GM19023 (cell line): ENCODE measurements around the gene SPON1.
"Not testable (repeated sequence)": the region's sequence is repeated elsewhere in the genome, so short reads cannot be mapped to it uniquely, and the experiment has no call there.

ENCODE experiments used
- ATAC-seq: cut with Tn5 transposase; IDR thresholded peaks from one replicate; pipeline ENCODE4 v1.9.1; 2021; ENCODE audit warnings: mild to moderate bottlenecking, moderate library complexity; ENCODE audit not compliant: unreplicated experiment

SPON1 gene

DNA sequence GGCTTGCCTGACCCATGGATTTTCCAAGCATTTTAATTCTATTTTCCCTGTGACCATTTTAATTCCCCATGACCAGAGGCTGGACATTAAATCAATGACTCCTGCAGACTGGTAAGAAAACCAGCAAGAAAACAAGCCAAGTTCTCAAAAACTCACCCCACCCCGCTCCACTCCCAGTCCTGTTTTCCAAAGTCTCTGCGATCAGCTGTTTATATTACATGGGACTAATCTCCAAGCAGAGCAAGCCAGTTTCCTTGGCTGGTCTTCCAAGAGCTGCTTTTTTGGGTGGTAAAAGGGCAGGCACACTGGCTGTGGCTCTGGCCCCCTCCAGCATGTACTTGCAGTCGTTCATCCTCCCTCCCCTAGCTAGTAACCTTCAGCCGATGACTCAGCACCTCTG lies 298.5 kb downstream of the SPON1 start:
- no peak for ATAC-seq

DNA sequence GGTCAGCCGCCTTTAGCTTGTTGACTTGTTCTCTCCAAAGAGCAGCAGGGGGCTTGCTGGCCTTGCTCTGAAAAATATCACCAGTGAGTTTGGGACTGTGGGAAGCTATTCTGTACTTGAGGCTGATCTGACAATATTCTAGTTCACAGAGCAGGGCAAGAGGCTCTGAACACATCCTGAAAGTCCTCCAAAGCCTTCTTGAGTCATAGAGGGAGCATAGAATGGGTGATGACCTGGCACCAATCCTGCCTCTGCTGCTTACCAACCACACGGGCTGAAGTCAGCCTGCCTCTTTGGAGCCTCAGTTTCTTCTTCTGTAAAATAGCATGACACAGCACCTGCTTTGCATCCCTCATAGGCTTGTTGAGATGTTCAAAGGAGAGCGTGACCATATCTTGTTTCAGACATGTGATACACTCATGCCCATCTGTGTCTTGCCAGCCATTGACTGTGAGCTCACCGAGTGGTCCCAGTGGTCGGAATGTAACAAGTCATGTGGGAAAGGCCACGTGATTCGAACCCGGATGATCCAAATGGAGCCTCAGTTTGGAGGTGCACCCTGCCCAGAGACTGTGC lies 299.8 kb downstream of the SPON1 start:
- no peak for ATAC-seq

DNA sequence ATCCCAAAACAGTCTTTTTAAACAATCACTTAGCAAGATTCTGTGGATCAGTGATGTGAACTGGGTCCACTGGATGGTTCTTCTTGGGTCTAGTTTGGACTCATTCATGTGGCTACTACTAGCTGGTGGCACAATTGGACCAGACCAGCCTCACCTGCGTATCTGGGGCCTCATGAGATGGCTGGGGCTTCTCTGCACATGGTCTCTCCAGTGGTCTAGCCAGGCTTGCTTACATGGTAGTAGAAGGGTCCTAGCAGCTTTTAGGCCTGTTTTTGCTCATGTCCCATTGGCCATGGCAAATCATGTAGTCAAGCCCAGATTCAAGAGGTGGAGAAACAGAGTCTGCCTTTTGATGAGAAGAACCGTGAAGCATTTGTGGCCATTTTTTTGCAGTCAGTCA lies 302.4 kb downstream of the SPON1 start:
- ATAC-seq: no peak

DNA sequence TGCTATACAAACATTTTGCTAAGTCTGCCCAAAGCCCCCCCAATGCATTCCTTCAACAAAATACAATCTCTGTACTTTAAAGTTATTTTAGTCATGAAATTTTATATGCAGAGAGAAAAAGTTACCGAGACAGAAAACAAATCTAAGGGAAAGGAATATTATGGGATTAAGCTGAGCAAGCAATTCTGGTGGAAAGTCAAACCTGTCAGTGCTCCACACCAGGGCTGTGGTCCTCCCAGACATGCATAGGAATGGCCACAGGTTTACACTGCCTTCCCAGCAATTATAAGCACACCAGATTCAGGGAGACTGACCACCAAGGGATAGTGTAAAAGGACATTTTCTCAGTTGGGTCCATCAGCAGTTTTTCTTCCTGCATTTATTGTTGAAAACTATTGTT lies 304.1 kb downstream of the SPON1 start:
- ATAC-seq: no peak

DNA sequence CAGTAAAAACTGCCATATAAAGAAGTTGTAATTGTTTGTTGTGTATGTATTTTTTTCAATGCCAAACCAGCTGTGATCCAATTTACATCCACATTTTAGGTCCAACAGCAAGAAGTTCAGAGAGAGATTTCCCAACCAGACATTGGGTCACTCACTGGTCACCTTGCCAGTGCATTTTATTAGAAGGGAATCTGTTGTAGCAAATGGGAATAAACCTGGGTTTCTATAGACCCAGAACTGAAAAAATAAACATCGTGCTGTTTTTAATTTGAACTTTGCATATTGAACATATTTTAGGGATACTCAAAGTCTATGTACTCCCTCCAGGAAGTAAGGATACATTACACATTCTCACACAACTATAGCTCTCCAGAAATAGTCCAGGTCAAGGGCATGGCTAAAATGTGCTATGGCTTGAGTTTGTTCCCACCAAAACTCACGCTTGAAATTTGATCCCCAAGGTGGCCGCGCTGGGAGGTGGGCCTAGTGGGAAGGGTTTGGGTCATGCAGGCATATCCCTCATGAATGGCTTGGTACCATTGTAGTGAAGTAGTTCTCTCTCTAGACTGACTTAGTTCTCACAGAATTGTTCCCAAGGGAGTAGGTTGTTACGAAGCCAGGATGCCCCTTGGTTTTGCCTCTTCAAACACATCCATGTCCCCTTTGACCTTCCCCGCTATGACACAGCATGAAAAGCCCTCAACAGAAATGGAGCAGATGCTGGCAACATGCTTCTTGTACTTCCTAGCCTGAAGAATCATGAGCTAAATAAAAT lies 305.5 kb downstream of the SPON1 start:
- no peak for ATAC-seq

DNA sequence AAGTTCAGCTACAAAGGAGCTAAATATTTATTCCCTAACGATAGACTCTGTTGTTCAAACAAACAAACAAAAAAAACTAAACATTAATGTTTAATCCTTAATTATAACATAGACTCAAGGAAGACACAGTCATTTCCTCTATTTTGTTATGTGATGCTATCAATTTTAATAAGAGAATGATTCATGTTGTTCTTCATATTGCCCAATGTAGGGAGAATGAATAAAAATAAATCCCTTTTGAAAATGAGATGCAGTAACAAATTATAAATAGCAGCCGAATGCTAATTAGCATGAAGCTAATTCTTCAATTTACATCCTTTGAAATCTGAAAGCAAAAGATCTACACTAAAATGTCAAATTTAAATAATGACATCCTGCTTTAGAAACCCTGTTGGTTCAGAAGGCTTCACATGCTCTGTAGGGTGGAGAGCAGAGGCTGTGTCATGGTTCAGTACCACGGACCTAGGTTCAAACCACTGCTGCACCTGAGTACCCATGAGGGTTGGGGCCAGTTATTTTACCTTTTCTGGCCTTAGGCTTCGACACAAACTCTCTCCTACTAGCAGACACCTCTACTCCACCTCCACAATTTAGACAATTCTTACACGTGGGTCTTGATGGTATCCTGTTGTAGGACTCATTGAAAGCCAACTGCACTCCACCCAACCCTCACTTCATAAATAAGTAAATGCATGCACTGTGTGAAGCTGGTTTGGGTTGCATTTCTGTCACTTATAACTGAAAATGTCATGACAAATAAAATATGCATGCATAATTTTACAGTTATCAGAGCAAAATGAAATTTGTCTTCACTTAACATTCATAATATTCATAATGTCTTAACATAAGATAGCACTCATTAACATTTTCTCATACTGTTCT lies 307.4 kb downstream of the SPON1 start:
- ATAC-seq: no peak

DNA sequence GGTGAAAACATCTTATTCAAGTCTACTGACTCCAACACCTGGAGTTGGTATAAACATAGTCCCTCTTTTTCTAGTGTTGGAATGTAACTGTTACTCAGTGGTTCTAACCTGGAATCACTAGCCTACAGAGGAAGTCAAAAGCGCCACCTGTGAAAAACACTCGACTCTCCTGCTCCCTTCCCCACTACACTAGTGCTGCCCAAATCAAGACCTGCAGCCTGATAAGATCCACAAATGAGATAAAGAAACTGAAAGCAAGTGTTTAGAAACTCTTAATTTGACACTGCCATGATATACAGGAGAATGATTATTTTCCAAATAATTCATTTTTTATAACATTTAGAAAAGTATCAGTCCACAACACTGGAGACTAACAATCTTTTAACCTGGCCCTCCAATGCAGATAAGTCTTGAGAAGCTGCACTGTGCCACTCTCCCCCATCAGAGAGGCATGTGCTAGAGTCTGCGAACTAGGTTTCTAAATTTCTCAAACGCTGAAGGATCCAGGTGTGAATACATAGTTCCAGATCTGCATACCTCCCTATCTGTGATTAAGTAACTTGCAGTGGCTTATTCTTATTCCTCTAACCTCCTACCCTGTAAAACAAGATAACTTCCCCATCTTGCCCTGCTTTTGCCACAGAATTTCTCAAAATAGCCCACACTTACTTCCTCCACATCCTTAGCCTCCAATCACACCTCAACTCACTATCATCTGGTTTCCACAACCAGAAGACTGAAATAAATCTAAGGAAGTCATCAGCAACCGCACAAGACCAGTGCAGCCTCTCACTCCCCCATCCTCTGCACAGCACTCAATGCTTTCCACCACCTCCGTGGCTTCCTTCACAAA lies 308.4 kb downstream of the SPON1 start:
- peak; percentile 50 for ATAC-seq

DNA sequence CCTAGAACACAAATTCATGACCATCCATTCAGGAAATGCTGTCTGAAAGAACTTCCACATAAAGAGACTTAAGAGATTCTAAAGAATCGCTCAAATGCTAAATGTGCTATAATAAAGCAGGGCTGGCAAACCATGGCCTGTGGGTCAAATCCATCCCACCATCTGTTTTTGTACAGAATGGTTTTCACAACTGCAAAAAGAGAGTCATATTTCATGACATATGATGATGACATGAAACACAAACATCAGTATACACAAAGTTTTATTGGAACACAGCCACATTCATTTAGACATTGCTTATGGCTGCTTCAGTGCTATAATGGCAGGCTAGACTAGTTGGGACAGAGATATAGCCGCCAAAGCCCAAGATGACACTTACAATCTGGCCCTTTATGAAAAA lies 311.4 kb downstream of the SPON1 start:
- no peak for ATAC-seq

DNA sequence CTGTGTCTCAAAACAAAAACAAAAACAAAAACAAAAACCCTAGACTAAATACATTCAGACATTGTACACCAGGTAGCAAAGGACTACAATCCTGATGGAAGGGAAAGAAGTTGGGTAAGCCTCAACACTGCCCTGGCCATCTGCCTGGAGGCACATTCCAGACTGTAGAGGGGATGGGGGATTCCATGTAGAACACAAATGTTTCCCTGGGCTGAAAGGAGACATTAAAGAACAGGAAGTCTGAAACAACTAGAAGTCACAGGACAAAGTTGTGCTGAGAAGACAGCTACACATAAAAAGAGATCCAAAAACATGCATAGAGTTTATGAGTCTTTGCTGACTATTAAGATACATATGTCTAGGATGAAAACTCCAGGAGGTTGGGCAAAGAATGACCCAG lies 312.6 kb downstream of the SPON1 start:
- ATAC-seq: no peak

DNA sequence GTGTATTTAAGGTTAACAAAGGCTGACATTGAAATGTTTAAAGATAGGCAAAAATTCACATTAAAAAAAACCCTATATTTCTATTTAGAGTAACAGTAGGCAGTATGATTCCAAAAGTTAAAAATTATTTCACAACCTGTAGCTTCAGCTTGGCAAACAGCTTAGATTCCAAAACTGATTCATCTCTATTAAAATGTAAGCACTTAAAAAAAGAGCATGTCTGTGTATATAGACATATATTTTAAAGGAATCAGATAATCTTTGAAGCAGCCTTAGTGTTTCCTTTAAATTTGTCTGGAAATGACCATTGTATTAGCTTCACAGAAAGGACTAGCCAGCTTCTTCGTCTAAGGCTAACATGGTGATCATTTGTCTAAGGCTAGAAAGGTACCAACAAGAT lies 316.3 kb downstream of the SPON1 start:
- ATAC-seq: not testable (repeated sequence)

DNA sequence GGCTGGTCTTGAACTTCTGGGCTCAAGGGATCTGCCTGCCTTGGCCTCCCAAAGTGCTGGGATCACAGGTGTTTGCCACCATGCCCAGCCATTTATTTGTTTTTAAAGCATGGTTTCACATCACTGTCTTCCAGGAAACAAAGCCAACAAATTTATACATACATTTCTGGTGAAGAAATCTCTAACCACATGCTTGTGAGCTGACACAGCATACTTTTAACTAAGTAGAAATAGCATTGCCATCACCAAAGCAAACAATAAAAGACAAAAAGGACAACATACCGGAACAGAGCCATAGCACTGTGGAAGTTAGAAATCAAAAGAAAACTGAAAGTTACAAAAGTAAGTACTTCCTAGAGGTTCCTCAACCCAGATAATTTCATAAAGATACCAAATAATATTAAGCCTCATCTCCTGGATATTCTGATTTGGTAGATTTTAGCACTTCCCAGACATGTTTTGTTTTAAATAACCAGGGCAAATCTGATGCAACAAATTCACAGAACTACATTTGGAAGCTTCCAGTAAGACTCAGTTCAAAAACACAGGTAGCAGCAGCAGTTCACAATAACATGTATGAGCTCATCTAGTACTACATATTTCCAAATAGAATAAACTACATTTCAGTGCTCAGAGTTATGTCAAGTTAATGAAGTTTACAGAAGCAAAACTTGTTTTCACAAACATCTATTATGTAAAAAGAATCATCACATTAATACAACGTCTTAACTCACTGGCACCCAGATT lies 325.8 kb downstream of the SPON1 start:
- no peak for ATAC-seq

DNA sequence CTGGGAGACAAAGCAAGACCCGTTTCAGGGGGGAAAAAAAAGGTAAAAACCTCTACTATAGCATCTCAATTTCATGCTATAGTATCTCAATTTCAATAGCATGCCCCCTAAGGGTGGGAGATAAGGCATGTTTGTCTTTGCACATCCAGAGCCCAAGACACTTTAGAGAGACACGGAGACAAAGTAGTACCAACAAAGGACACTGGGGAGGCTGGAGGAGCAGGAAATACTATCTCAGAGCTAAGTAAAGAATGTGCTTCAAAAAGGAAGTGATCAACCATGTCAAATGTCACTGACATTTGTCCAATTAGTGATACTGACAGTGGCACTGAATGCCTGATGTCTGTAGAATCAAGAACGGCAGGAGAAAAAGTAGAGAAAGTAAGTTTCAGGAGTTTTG lies 327.9 kb downstream of the SPON1 start:
- ATAC-seq: no peak

DNA sequence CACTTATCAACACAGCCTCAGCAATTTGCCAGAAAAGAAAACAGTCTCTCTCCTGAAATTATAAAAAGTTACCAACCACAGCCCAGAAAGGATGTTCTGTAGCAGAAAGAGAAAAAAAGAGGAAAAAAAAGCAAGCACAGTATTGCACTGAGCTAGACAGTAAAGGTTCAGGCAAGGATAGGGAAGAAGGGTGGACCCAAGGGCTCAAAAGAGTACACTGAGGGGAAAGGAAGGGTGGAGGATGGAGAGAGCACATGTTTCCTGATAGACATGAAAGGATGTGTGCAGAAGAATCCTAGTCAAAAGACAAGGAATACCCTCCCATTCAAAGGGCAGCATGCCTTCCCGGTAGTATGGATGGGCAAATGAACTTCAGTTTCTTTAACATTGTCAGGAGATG lies 337.4 kb downstream of the SPON1 start:
- no peak for ATAC-seq

DNA sequence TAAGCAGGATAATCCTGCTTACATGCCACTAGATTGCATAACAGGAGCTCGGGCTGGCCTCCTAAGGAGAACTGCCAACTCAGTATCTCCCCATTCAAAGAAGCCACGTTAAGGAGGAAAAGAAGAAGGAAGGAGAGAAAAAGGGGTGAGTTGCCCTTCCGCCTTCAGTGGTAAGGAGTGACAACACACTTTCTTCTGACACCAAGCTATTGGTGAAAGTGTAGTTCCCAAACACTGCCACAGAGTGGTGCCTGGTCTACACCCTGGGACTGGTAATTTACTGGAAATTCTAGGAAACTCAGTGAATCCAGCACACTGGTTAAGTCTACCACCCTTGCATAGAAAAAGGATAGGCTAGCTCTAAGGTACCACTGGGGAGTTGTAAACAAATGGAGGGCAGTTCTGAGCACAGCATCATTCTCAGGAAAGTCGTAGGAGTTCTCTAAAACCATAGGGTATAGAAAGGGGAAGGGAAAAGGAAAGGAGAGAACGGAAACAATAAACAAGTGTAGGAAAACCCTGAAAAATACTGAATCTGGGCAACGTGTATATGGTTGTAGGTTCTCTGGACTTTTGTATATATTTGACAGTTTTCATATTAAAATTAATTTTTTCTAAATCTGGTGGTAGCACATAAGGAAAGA lies 338.3 kb downstream of the SPON1 start:
- peak; percentile 86 for ATAC-seq

DNA sequence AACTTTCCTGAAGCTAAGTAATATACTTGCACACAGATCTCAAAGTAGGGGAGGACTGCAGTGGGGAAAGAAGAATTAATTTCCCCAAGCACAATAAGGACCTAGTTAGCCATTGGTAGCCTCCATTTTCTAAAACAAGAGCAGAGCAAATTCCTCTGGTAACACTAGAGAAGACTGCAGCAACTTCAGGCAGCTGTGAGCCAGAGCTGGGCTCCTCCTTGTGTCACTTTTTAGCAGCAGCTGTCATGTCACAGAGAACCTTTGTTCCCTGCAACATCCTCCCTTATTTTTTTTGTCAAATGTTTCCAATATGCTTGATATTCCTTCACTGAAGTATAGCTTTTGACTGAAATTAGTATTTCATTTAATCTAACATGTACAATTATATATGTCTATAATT lies 342.1 kb downstream of the SPON1 start:
- no peak for ATAC-seq

DNA sequence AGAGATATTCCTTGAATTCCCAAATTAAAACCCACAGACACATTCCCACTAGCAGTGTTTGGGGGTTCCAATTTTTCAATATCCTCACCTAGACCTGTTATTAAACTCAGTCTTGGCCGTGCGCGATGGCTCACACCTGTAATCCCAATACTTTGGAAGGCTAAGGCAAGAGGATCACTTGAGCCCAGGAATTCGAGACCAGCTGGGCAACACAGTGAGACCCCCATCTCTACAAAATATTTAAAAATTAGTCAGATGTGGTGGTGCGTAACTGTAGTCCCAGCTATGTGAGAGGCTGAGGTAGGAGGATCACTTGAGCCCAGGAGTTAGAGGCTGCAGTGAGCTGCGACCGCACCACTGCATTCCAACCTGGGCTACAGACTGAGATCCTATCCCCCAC lies 343.1 kb downstream of the SPON1 start:
- ATAC-seq: no peak

DNA sequence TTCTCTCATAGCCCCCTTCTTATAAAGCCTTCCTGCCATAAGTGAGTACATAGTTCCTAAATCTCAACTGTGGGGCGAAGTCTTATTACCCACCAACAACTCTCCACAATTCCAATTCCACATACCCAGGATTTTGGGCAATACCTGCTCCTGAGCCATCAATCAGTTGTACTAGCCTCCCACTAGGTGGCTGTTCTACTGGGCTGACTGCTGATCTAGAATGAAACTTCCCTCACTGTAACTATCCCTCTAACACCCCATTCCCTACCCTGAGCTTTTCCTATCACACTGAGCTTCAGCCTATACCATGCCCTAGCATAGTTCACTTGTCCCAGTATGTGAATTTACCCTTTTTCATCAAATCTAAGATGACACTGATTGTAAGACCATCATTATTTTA lies 344.0 kb downstream of the SPON1 start:
- no peak for ATAC-seq

DNA sequence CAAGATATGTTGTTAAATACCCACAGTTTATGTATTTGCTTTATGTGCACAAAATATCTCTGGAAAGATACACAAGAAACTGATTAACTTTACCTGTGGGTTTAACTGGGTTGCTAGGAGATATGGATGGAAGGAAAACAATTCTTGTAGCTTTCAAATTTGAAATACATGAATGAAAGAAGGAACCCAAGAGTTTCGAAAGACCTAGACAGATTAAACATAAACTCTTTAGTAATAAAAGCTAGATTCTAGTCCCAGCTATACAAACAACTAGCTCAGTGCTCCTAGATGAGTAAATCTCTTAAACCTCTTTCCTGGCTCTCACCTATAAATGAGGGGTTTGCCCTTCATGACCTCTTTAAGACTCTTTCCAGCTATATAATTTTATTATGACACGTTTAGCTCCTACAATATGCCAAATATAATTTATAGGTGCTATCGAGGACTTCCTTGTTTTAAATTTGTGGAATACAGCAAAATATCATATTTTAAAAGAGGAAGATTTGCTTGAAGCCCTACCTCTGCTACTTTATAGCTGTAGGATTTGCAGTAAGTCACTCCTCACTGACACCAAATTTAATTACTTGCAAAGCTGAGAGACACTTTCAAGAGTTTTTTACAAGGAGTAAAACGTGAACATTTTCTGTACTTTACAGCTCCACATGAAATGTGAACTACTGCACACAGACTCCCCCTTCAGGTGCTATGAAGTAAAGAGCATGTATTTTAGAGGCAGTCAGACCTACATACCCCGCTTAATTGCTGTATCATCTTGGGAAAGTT lies 345.8 kb downstream of the SPON1 start:
- peak; percentile 40 for ATAC-seq

DNA sequence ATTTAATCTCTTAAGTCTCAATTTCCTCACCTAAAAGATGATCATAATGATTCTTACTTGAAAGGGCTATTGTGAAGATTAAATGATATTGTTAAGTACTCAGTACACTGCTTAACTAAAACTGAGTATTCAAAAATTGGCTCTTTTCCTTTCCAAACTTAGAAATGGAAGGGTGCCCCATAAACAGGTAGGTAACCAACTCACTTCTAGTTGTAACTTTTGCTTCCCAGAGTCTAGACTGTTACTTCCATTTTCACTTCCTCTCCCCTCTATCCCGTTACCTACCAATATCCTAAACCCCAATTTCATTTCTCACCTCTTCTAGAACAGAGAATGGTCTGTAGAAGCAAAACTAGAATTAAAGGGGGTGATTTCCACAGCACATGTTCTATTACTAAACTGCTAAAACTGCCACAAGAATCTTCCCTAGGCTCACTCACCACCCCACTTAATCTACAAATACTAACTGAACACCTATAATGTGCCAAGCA lies 346.4 kb downstream of the SPON1 start:
- ATAC-seq: no peak
